NCI-H1436 (cell line): ENCODE measurements around the gene ADCYAP1R1.
A peak's percentile ranks its signal among the peaks of the same experiment; 100 is the strongest.

ENCODE experiments used
- DNase-seq: peaks from one replicate; lab custom pipeline; 2025; lab: John Stamatoyannopoulos, UW

Gene ADCYAP1R1

GRCh38 chr7:31106303-31107105 lies 54.4 kb downstream of the ADCYAP1R1 start:
- no peak for DNase-seq

- DNase-seq: no peak
These were observed 55.3 kb downstream of the ADCYAP1R1 start for GRCh38 chr7:31107106-31108090.

- DNase-seq: no peak
These were observed 56.1 kb downstream of the ADCYAP1R1 start for GRCh38 chr7:31108097-31108657.

GRCh38 chr7:31109751-31110150 lies 57.6 kb downstream of the ADCYAP1R1 start:
- no peak for DNase-seq

- DNase-seq: no peak
These were observed 58.4 kb downstream of the ADCYAP1R1 start for GRCh38 chr7:31110331-31111108.

GRCh38 chr7:31111109-31111451 lies 59.0 kb downstream of the ADCYAP1R1 start:
- no peak for DNase-seq

- DNase-seq: no peak
These were observed 61.6 kb downstream of the ADCYAP1R1 start for GRCh38 chr7:31113660-31114059.

- no peak for DNase-seq
These were observed 62.7 kb downstream of the ADCYAP1R1 start for GRCh38 chr7:31114593-31115343.

- DNase-seq: no peak
These were observed 64.5 kb downstream of the ADCYAP1R1 start for GRCh38 chr7:31116615-31117014.

GRCh38 chr7:31119249-31119648 lies 67.1 kb downstream of the ADCYAP1R1 start:
- no peak for DNase-seq

GRCh38 chr7:31120800-31121513 lies 68.8 kb downstream of the ADCYAP1R1 start:
- DNase-seq: no peak

GRCh38 chr7:31121601-31122000 lies 69.5 kb downstream of the ADCYAP1R1 start:
- DNase-seq: no peak

GRCh38 chr7:31122649-31123058 lies 70.5 kb downstream of the ADCYAP1R1 start:
- peak; percentile 52 for DNase-seq

GRCh38 chr7:31123321-31123720 lies 71.2 kb downstream of the ADCYAP1R1 start:
- no peak for DNase-seq

GRCh38 chr7:31123726-31124125 lies 71.6 kb downstream of the ADCYAP1R1 start:
- DNase-seq: no peak

GRCh38 chr7:31125171-31125570 lies 73.1 kb downstream of the ADCYAP1R1 start:
- DNase-seq: no peak

GRCh38 chr7:31126976-31127375 lies 74.9 kb downstream of the ADCYAP1R1 start:
- DNase-seq: no peak

GRCh38 chr7:31129067-31129466 lies 77.0 kb downstream of the ADCYAP1R1 start:
- DNase-seq: peak; percentile 1

- DNase-seq: no peak
These were observed 81.4 kb downstream of the ADCYAP1R1 start for GRCh38 chr7:31133497-31133896.
